Erythroblast (primary cell): Measurements from ENCODE around the gene RMI2.

Experiments used
- GATA1 ChIP-seq: IDR thresholded peaks from 2 replicates; pipeline ENCODE4 v1.6.1; 2011; ENCODE audit warnings: low read depth, mild to moderate bottlenecking, control low read depth, low read length, moderate library complexity
- POLR2A ChIP-seq: IDR thresholded peaks from 2 replicates; pipeline ENCODE4 v1.6.1; 2011; ENCODE audit warnings: mild to moderate bottlenecking, low read length

- TF ChIP-seq POLR2A (no peak), GATA1 (no peak)
Measured at GRCh38 chr16:11395949-11396240, 50.6 kb downstream of the RMI2 start.
